SK-N-SH treated with all-trans-retinoic acid at 6 μM for 48 hours (cell line): ENCODE data around the gene OLFML3.

Source experiments
- ATAC-seq: fragments of 200-7000 bp; cut with Tn5 transposase; 3 replicates; pipeline ENCODE4 v1.9.1; 2020; ENCODE audit warnings: mild to moderate bottlenecking, moderate library complexity
- BACH2 ChIP-seq: fragments of 250-450 bp; sonication (Bioruptor Pico); IDR thresholded peaks from 2 replicates; pipeline ENCODE4 v1.9.0; 2021; ENCODE audit warnings: mild to moderate bottlenecking, borderline replicate concordance
- CREB5 ChIP-seq: fragments of 250-450 bp; sonication (Bioruptor Pico); IDR thresholded peaks from 2 replicates; pipeline ENCODE4 v1.5.1; 2020; ENCODE audit warnings: low read depth, mild to moderate bottlenecking, moderate library complexity
- CSDC2 ChIP-seq: fragments of 250-450 bp; sonication (Bioruptor Pico); IDR thresholded peaks from 2 replicates; pipeline ENCODE4 v1.5.0; 2020; ENCODE audit warnings: mild to moderate bottlenecking, moderate library complexity
- CSRNP3 ChIP-seq: fragments of 250-450 bp; sonication (Bioruptor Pico); IDR thresholded peaks from 2 replicates; pipeline ENCODE4 v1.5.1; 2021; ENCODE audit warnings: mild to moderate bottlenecking, moderate library complexity
- GLIS3 ChIP-seq: fragments of 250-450 bp; sonication (Bioruptor Pico); IDR thresholded peaks from 2 replicates; pipeline ENCODE4 v1.5.0; 2020; ENCODE audit warnings: mild to moderate bottlenecking, moderate library complexity
- ISL1 ChIP-seq: fragments of 250-450 bp; sonication (Bioruptor Pico); IDR thresholded peaks from 2 replicates; pipeline ENCODE4 v2.1.2; 2022; ENCODE audit warnings: mild to moderate bottlenecking, moderate library complexity
- OSR1 ChIP-seq: fragments of 250-450 bp; sonication (Bioruptor Pico); IDR thresholded peaks from 2 replicates; pipeline ENCODE4 v1.8.0; 2022; ENCODE audit warnings: moderate library complexity, mild to moderate bottlenecking, inconsistent platforms
- PATZ1 ChIP-seq: fragments of 250-450 bp; sonication (Bioruptor Pico); IDR thresholded peaks from 2 replicates; pipeline ENCODE4 v1.8.0; 2020; ENCODE audit warnings: mild to moderate bottlenecking, moderate library complexity, borderline replicate concordance
- POU6F1 ChIP-seq: fragments of 250-450 bp; sonication (Bioruptor Pico); IDR thresholded peaks from 2 replicates; pipeline ENCODE4 v1.8.0; 2021; ENCODE audit warnings: low read depth, mild to moderate bottlenecking, moderate library complexity, borderline replicate concordance
- PPARA ChIP-seq: fragments of 250-450 bp; sonication (Bioruptor Pico); IDR thresholded peaks from 2 replicates; pipeline ENCODE4 v1.5.0; 2020; ENCODE audit warnings: mild to moderate bottlenecking, borderline replicate concordance
- SNAI2 ChIP-seq: fragments of 250-450 bp; sonication (Bioruptor Pico); IDR thresholded peaks from 2 replicates; pipeline ENCODE4 v1.5.0; 2020; ENCODE audit warnings: mild to moderate bottlenecking, moderate library complexity
- TCF4 ChIP-seq: fragments of 250-450 bp; sonication (Bioruptor Pico); IDR thresholded peaks from 2 replicates; pipeline ENCODE4 v1.8.0; 2021; ENCODE audit warnings: mild to moderate bottlenecking, moderate library complexity, borderline replicate concordance
- TOX ChIP-seq: fragments of 250-450 bp; sonication (Bioruptor Pico); IDR thresholded peaks from 2 replicates; pipeline ENCODE4 v1.8.0; 2021; ENCODE audit warnings: mild to moderate bottlenecking, moderate library complexity, borderline replicate concordance
- TSHZ2 ChIP-seq: fragments of 250-450 bp; sonication (Bioruptor Pico); IDR thresholded peaks from 2 replicates; pipeline ENCODE4 v1.5.0; 2020; ENCODE audit warnings: mild to moderate bottlenecking, moderate library complexity
- ZC3H10 ChIP-seq: fragments of 250-450 bp; sonication (Bioruptor Pico); IDR thresholded peaks from 2 replicates; pipeline ENCODE4 v1.5.1; 2021; ENCODE audit warnings: mild to moderate bottlenecking, moderate library complexity
- ZFP3 ChIP-seq: fragments of 250-450 bp; sonication (Bioruptor Pico); IDR thresholded peaks from 2 replicates; pipeline ENCODE4 v1.5.0; 2020; ENCODE audit warnings: mild to moderate bottlenecking, moderate library complexity
- ZFP30 ChIP-seq: fragments of 450-650 bp; formaldehyde crosslinking; IDR thresholded peaks from 2 replicates; pipeline ENCODE4 v1.5.0; 2022; ENCODE audit warnings: mild to moderate bottlenecking, moderate library complexity
- ZNF70 ChIP-seq: fragments of 450-650 bp; formaldehyde crosslinking; IDR thresholded peaks from 2 replicates; pipeline ENCODE4 v1.5.0; 2020; ENCODE audit warnings: mild to moderate bottlenecking, moderate library complexity
- ZNF8 ChIP-seq: fragments of 450-650 bp; formaldehyde crosslinking; IDR thresholded peaks from 2 replicates; pipeline ENCODE4 v1.5.0; 2020; ENCODE audit warnings: mild to moderate bottlenecking, moderate library complexity

The OLFML3 gene

GRCh38 chr1:113963281-113963906, 15.9 kb upstream of the OLFML3 start (continued):
- TF ChIP-seq CSRNP3 (CRISPR knock-in tag), result no peak
- TF ChIP-seq PPARA (CRISPR knock-in tag), result no peak
- TF ChIP-seq ZNF8 (CRISPR knock-in tag), result no peak
- no peak for TF ChIP-seq TOX (CRISPR knock-in tag)
- TF ChIP-seq, all 23 proteins: peak for 0

- TF ChIP-seq ZNF8 (CRISPR knock-in tag) (no peak), PATZ1 (no peak), TSHZ2 (CRISPR knock-in tag) (no peak), TOX (CRISPR knock-in tag) (no peak), ZC3H10 (CRISPR knock-in tag) (no peak), SNAI2 (CRISPR knock-in tag) (no peak), OSR1 (no peak), ISL1 (CRISPR knock-in tag) (no peak), POU6F1 (CRISPR knock-in tag) (no peak), ZFP30 (CRISPR knock-in tag) (no peak), CSDC2 (CRISPR knock-in tag) (no peak)
- no peak for ATAC-seq
These were observed 13.4 kb upstream of the OLFML3 start for GRCh38 chr1:113965703-113966412.

- TF ChIP-seq ZNF8 (CRISPR knock-in tag) (no peak), GLIS3 (CRISPR knock-in tag) (no peak), CREB5 (no peak), SNAI2 (CRISPR knock-in tag) (no peak), POU6F1 (CRISPR knock-in tag) (no peak), BACH2 (CRISPR knock-in tag) (no peak), ZNF70 (CRISPR knock-in tag) (no peak), CSRNP3 (CRISPR knock-in tag) (no peak), ISL1 (CRISPR knock-in tag) (no peak), TCF4 (CRISPR knock-in tag) (no peak), PATZ1 (no peak), ZFP3 (no peak), TOX (CRISPR knock-in tag) (no peak)
- no peak for ATAC-seq
These were observed 6.3 kb upstream of the OLFML3 start for GRCh38 chr1:113972954-113973353.
